ENCODE data around the gene OR4K17. TPM values are rescaled to one million over a fixed set of nuclear protein-coding genes. Genes with fewer than 3 reads are reported as not detected.

The OR4K17 gene
- total RNA-seq, 1 experiment from 2014 or later: not detected

GRCh38 chr14:20092050-20092449, 18.5 kb upstream of the OR4K17 start:
- peaks cover 66 to 70% of the 10 kb centered on the region in 2 experiments for H3K9me3 Mint-ChIP-seq
- WGBS (ENCODE audit: extremely low coverage, insufficient read length, low lambda C conversion rate): no CpG with 5 or more reads among the region's 4 CpGs

More at GRCh38 chr14:20092050-20092449, 18.5 kb upstream of the OR4K17 start:
- Histone ChIP-seq H4K20me1 (ENCODE audit: control insufficient read depth, insufficient read depth, insufficient read length) (no peaks in the 10 kb centered on the region), H2BK20ac (ENCODE audit: low read depth, low read length, poor library complexity, severe bottlenecking) (no peak overlapping the region), H3K27ac (ENCODE audit: insufficient read length, low read depth, low read length) (no peak overlapping the region), H3K18ac (ENCODE audit: insufficient read length, low read depth, low read length) (no peak overlapping the region), H4K8ac (replicated peaks; ENCODE audit: insufficient read length, low read depth, low read length) (no peak overlapping the region), H3K4me2 (ENCODE audit: insufficient read depth, insufficient read length, low read length) (no peak overlapping the region), H3K4ac (ENCODE audit: low read depth, low read length) (no peak overlapping the region), H3K79me2 (ENCODE audit: insufficient read depth, low read length) (no peaks in the 10 kb centered on the region), H3K27me3 (ENCODE audit: insufficient read depth, low read length) (no peaks in the 10 kb centered on the region), H4K91ac (ENCODE audit: insufficient read length, low read depth, low read length) (no peak overlapping the region), H2AFZ (ENCODE audit: low read length) (no peak overlapping the region), H3K23me2 (ENCODE audit: insufficient read length, low read depth, low read length, poor library complexity, severe bottlenecking) (no peaks in the 10 kb centered on the region), H3K9me3 (ENCODE audit: control insufficient read depth, low read depth, low read length) (peaks cover 49% of the 10 kb centered on the region), H3K4me1 (ENCODE audit: insufficient read depth, low read length) (no peaks in the 10 kb centered on the region), H3T11ph (ENCODE audit: low read length) (no peak overlapping the region), H3K9ac (ENCODE audit: extremely low read depth, insufficient read length, low read length) (no peak overlapping the region), H3K23ac (ENCODE audit: insufficient read length, low read depth, low read length) (no peak overlapping the region), H3K14ac (ENCODE audit: insufficient read depth, low read length) (no peak overlapping the region), H4K5ac (ENCODE audit: insufficient read length, low read depth, low read length) (no peak overlapping the region), H2BK12ac (ENCODE audit: insufficient read length, low read depth, low read length) (no peak overlapping the region), H3K79me1 (ENCODE audit: insufficient read depth, low read depth, low read length, poor library complexity, severe bottlenecking) (no peaks in the 10 kb centered on the region), H2AK5ac (ENCODE audit: insufficient read length, low read length) (no peak overlapping the region), H2BK15ac (ENCODE audit: low read depth, low read length) (no peak overlapping the region), H3K56ac (ENCODE audit: insufficient read length, low read depth, low read length) (no peak overlapping the region), H2BK5ac (ENCODE audit: insufficient read length, low read length) (no peak overlapping the region), H2BK120ac (ENCODE audit: low read depth, low read length, poor library complexity, severe bottlenecking) (no peak overlapping the region)
- Mint-ChIP-seq H3K36me3 (ENCODE audit: insufficient read depth in 1 of 3, low read depth in 3 of 3) (peaks cover 0 to 9% (median 2%) of the 10 kb centered on the region in 3 experiments; a peak in 5 of 7 replicates), H3K27me3 (ENCODE audit: low read depth) (no peaks in the 10 kb centered on the region; the same call in 1 of the 2 replicates), H3K27ac (no peak overlapping the region), H3K4me1 (no peaks in the 10 kb centered on the region), H3K4me3 (no peak overlapping the region)
- TF ChIP-seq, protein P1, sequence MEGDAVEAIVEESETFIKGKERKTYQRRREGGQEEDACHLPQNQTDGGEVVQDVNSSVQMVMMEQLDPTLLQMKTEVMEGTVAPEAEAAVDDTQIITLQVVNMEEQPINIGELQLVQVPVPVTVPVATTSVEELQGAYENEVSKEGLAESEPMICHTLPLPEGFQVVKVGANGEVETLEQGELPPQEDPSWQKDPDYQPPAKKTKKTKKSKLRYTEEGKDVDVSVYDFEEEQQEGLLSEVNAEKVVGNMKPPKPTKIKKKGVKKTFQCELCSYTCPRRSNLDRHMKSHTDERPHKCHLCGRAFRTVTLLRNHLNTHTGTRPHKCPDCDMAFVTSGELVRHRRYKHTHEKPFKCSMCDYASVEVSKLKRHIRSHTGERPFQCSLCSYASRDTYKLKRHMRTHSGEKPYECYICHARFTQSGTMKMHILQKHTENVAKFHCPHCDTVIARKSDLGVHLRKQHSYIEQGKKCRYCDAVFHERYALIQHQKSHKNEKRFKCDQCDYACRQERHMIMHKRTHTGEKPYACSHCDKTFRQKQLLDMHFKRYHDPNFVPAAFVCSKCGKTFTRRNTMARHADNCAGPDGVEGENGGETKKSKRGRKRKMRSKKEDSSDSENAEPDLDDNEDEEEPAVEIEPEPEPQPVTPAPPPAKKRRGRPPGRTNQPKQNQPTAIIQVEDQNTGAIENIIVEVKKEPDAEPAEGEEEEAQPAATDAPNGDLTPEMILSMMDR (conservative IDR thresholded peaks at IDR 0.05): no peak
- DNase-seq: no peak
